ENCODE measurements around the gene SH3PXD2B. TPM values are rescaled to one million over a fixed set of nuclear protein-coding genes. Genes with fewer than 3 reads are reported as not detected.

Gene SH3PXD2B
- total RNA-seq, 4 donors from 2014 or later = 13.7 to 27.1 (median 21.1) TPM

DNA sequence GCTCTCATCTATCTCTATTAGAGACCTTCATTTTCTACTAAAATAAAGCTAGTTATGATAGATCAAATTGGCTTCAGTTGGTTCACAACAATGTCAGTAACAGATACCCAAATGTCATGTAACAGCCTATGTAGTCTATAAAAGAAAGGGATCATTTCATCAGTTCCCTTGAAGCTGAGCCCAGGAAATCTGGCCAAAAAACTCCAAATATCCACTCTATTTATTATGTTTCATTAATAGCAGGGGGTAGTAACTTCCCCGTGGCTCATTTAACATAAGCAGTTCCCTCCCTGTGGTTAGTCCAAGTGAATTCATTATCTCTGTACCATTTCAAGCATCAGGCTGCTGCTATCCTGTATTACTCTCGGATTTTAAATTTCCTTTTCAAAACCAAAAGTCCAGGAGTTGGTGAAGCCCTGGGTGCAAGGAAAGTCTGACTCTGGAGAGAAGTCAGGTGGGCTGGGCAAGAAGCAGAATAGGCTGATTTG lies 66.0 kb downstream of the SH3PXD2B start:
- H3K9me3 ChIP-seq = no peaks in the 10 kb centered on the region
- no peaks in the 10 kb centered on the region for H3K36me3 ChIP-seq
- H3K4me1 ChIP-seq = no peaks in the 10 kb centered on the region
- intact Hi-C loops (cut with DNase I) = no loop called here
- no peak overlapping the region for H3K27ac ChIP-seq
- WGBS, 2 donors = 83 to 87% methylated on average over 2 of the region's 2 CpGs
- TF ChIP-seq POLR2A (IDR thresholded peaks at IDR 0.05) = no peak
- TF ChIP-seq, protein P1, sequence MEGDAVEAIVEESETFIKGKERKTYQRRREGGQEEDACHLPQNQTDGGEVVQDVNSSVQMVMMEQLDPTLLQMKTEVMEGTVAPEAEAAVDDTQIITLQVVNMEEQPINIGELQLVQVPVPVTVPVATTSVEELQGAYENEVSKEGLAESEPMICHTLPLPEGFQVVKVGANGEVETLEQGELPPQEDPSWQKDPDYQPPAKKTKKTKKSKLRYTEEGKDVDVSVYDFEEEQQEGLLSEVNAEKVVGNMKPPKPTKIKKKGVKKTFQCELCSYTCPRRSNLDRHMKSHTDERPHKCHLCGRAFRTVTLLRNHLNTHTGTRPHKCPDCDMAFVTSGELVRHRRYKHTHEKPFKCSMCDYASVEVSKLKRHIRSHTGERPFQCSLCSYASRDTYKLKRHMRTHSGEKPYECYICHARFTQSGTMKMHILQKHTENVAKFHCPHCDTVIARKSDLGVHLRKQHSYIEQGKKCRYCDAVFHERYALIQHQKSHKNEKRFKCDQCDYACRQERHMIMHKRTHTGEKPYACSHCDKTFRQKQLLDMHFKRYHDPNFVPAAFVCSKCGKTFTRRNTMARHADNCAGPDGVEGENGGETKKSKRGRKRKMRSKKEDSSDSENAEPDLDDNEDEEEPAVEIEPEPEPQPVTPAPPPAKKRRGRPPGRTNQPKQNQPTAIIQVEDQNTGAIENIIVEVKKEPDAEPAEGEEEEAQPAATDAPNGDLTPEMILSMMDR (IDR thresholded peaks at IDR 0.05) = no peak
- DNase-seq = no peak
- H3K27me3 ChIP-seq = no peaks in the 10 kb centered on the region
- no peak overlapping the region for H3K4me3 ChIP-seq (replicated peaks in 1 of 3)

DNA sequence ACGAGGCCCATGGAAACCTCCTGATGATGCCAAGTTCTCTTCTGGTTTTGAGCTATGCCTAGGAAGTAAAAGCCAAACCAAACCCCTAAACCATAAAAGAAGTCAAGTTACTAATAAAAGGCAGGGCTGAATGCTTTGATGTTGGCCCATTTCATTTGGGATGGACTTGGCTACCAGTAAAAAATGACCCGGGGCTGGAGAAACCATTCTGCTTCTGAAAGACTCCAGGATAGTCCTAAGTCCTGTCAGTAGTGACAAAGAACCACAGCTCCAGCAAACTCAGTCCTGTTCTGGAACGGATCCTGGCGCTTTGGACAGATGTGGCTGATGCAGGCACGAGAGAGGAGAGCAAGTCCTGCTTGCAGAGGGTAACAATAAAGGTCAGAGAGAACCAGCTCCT lies 68.6 kb downstream of the SH3PXD2B start:
- 81 to 86% methylated on average over 5 of the region's 5 CpGs for WGBS, 2 donors
- intact Hi-C loops (cut with DNase I) = no loop called here
- no peak overlapping the region for H3K27ac ChIP-seq
- no peaks in the 10 kb centered on the region for H3K27me3 ChIP-seq
- TF ChIP-seq, protein P1 (IDR thresholded peaks at IDR 0.05) = no peak
- TF ChIP-seq POLR2A (IDR thresholded peaks at IDR 0.05) = no peak
- H3K36me3 ChIP-seq = no peaks in the 10 kb centered on the region
- H3K4me3 ChIP-seq (replicated peaks in 1 of 3) = no peak overlapping the region
- peaks cover 6 to 7% of the 10 kb centered on the region in 2 donors for H3K4me1 ChIP-seq
- DNase-seq = no peak
- no peaks in the 10 kb centered on the region for H3K9me3 ChIP-seq

DNA sequence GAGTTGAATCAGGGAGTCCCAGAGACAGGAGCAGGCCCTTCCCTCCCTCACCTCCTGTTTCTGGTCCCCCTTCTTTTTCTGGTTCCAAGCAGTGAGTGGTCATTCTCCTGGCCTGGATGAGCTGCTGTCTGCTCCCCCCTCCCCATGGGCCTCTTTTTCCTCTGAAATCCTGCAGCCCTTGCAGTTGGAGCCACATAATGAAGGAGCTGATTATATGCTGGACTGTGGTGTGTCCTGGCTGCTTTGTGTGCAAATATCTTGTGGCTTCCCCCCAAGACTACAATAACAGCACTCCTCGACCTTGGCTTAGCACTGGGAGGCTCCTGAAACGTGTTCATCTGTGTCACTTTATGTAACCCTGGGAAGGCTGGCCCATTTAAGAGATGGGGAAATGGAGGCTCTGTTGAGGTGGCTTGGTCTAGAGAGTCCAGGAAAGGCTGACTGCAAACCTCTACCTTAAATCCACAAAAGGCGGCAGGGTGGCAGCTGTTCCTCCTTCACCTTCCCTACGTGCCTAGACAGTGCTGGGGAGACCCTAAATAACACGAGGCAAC lies 69.2 kb downstream of the SH3PXD2B start:
- Histone ChIP-seq H3K27ac (no peak overlapping the region), H3K36me3 (no peaks in the 10 kb centered on the region), H3K4me1 (peaks cover 7 to 9% of the 10 kb centered on the region in 2 donors), H3K9me3 (no peaks in the 10 kb centered on the region), H3K4me3 (replicated peaks in 1 of 3) (no peak overlapping the region), H3K27me3 (no peaks in the 10 kb centered on the region)
- 86 to 87% methylated on average over 5 of the region's 5 CpGs for WGBS, 2 donors
- no peak for DNase-seq
- intact Hi-C loops (cut with DNase I) = no loop called here
- no peak for TF ChIP-seq POLR2A (IDR thresholded peaks at IDR 0.05)
- TF ChIP-seq, protein P1 (IDR thresholded peaks at IDR 0.05) = no peak

DNA sequence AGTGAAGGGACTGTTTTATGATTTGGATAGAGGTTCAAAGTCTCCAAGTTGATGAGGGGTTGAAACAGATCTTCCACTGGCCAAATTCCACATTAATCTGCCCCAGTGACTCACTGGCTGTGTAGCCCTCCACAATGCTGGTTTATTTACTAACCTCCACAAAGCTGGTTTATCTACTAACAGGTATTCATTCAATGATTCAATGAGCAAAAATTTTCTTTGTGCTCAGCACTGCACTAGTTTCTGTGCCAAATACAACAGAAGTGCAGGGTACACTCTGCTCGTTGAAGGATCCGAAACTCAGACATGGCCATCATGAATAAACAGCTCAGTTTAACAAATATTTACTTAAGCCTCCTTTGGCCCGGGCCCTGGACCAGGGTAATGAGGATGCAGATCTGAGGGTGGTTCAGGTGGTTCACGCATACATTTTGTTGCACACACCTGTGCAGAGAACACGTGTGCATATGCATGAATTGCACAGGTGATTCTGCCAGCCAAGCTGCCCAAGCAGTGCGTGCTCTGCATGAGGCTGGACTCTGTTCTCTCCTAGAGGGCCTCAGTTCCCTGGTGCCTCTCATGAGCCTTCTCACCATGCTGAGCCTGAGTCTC lies 71.0 kb downstream of the SH3PXD2B start:
- H3K27ac ChIP-seq = peak overlapping the region in 1 of 3 donors; percentile 37
- no peak for TF ChIP-seq POLR2A (IDR thresholded peaks at IDR 0.05)
- TF ChIP-seq, protein P1 (IDR thresholded peaks at IDR 0.05) = no peak
- no peak for DNase-seq
- H3K36me3 ChIP-seq = no peaks in the 10 kb centered on the region
- H3K4me1 ChIP-seq = peaks cover 7 to 9% of the 10 kb centered on the region in 2 donors
- WGBS, 2 donors = 54 to 56% methylated on average over 6 of the region's 6 CpGs
- H3K4me3 ChIP-seq (replicated peaks in 1 of 3) = no peak overlapping the region
- no peaks in the 10 kb centered on the region for H3K9me3 ChIP-seq
- intact Hi-C loops (cut with DNase I) = no loop called here
- H3K27me3 ChIP-seq = no peaks in the 10 kb centered on the region

DNA sequence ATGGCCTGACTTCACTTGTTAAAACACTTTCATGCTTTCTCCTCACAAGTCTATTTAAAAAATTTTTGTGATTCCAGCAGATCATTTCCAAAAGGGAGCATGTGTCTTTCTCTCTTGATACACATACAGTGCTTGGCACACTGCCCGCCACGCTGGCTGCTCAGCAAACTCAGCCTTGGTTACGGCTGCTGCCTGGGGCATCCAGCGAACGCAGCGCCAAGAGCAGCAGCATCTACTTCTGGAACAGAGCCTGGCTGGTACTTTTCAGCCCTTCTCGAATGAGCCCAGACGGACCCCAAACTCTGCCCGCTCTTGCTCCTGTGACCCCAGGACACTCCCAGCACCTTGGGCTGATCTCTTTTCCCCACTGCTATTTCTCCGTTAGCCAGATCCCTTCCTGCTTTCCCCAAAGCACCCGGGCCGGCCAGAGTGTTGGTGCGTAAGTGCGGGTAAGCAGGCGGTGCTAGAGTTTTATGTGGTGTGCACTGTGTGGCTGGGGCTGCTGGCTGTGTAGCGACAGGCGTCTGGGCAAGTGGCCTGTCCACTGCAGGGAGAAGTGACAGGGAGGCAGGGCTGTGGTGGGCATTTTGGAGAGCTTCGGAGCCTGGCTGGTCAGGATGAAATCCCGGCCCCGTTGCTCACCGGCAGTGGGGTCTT lies 73.2 kb downstream of the SH3PXD2B start:
- H3K4me3 ChIP-seq (replicated peaks in 1 of 3) = no peak overlapping the region
- H3K27ac ChIP-seq = peak overlapping the region in 2 of 3 donors; percentile 21 to 36
- H3K4me1 ChIP-seq = peaks cover 7 to 9% of the 10 kb centered on the region in 2 donors
- no peaks in the 10 kb centered on the region for H3K27me3 ChIP-seq
- peak; percentile 93 to 97 for DNase-seq
- TF ChIP-seq, protein P1 (IDR thresholded peaks at IDR 0.05) = no peak
- TF ChIP-seq POLR2A (IDR thresholded peaks at IDR 0.05) = no peak
- no peaks in the 10 kb centered on the region for H3K36me3 ChIP-seq
- H3K9me3 ChIP-seq = no peaks in the 10 kb centered on the region
- 48 to 62% methylated on average over 15 to 21 of the region's 21 CpGs for WGBS, 2 donors
- intact Hi-C loops (cut with DNase I) = no loop called here

Data from thyroid gland (tissue), 4 donors.